Rectal smooth muscle tissue (tissue), 1 donor: ENCODE results near the gene CCDC47.
A peak's percentile ranks its signal among the peaks of the same experiment; 100 is the strongest.

Experiments used
- H3K27ac ChIP-seq: one replicate; pipeline ENCODE4 v1.7.0; 2013; ENCODE audit warnings: low read depth, low read length, inconsistent platforms
- H3K27me3 ChIP-seq: one replicate; pipeline ENCODE4 v1.7.0; 2013; ENCODE audit warnings: low read length; ENCODE audit not compliant: control insufficient read depth, insufficient read depth
- H3K36me3 ChIP-seq: one replicate; pipeline ENCODE4 v1.7.0; 2013; ENCODE audit warnings: low read length; ENCODE audit not compliant: control insufficient read depth, insufficient read depth
- H3K4me1 ChIP-seq: one replicate; pipeline ENCODE4 v1.7.0; 2013; ENCODE audit warnings: low read length; ENCODE audit not compliant: control insufficient read depth, insufficient read depth
- H3K4me3 ChIP-seq: one replicate; pipeline ENCODE4 v1.7.0; 2013; ENCODE audit warnings: low read length
- H3K9ac ChIP-seq: one replicate; pipeline ENCODE4 v1.7.0; 2013; ENCODE audit warnings: low read length

CCDC47 gene

GRCh38 chr17:63707151-63707550 is 66.2 kb downstream of the CCDC47 start:
- Histone ChIP-seq H3K36me3 (peaks cover 7% of the 10 kb centered on the region), H3K4me1 (no peaks in the 10 kb centered on the region), H3K27ac (no peak overlapping the region), H3K4me3 (no peak overlapping the region), H3K27me3 (no peaks in the 10 kb centered on the region), H3K9ac (no peak overlapping the region)

- no peak overlapping the region for H3K27ac ChIP-seq
Observed at GRCh38 chr17:63706336-63707082, 66.9 kb downstream of the CCDC47 start.

GRCh38 chr17:63705657-63706056 is 67.7 kb downstream of the CCDC47 start:
- H3K27ac ChIP-seq = no peak overlapping the region

More at GRCh38 chr17:63706336-63707082, 66.9 kb downstream of the CCDC47 start:
- no peak overlapping the region for H3K9ac ChIP-seq
- H3K4me3 ChIP-seq = no peak overlapping the region
- H3K4me1 ChIP-seq = no peaks in the 10 kb centered on the region
- no peaks in the 10 kb centered on the region for H3K27me3 ChIP-seq
- peaks cover 7% of the 10 kb centered on the region for H3K36me3 ChIP-seq

GRCh38 chr17:63704836-63705235 is 68.6 kb downstream of the CCDC47 start:
- Histone ChIP-seq H3K4me3 (no peak overlapping the region), H3K36me3 (peaks cover 7% of the 10 kb centered on the region)

More at GRCh38 chr17:63705657-63706056, 67.7 kb downstream of the CCDC47 start:
- peaks cover 7% of the 10 kb centered on the region for H3K36me3 ChIP-seq
- H3K27me3 ChIP-seq = no peaks in the 10 kb centered on the region
- no peak overlapping the region for H3K9ac ChIP-seq
- no peak overlapping the region for H3K4me3 ChIP-seq
- peaks cover 2% of the 10 kb centered on the region for H3K4me1 ChIP-seq

DNA sequence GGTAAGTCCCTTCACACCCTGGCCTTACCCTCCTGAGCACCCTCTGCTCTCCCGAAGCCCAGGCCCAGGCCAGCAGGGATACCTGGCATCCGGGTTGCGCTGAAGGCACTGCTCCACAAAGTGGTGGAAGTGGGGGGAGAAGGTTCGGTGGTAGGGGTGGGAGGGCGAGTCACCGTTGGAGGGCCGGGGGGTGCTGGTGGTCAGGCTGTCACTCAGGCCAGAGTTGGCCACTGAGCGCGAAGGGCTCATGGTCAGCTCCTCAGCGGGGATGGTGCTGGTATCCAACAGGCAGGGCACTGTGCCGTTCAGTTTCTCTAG is 69.2 kb downstream of the CCDC47 start:
- Histone ChIP-seq H3K27me3 (no peaks in the 10 kb centered on the region), H3K27ac (no peak overlapping the region), H3K36me3 (peaks cover 7% of the 10 kb centered on the region), H3K4me1 (peaks cover 2% of the 10 kb centered on the region), H3K4me3 (no peak overlapping the region), H3K9ac (no peak overlapping the region)

More at GRCh38 chr17:63704836-63705235, 68.6 kb downstream of the CCDC47 start:
- peaks cover 2% of the 10 kb centered on the region for H3K4me1 ChIP-seq
- H3K27me3 ChIP-seq = no peaks in the 10 kb centered on the region
- no peak overlapping the region for H3K27ac ChIP-seq
- H3K9ac ChIP-seq = no peak overlapping the region

- H3K36me3 ChIP-seq = peaks cover 3% of the 10 kb centered on the region
- H3K4me1 ChIP-seq = peaks cover 2% of the 10 kb centered on the region
- no peak overlapping the region for H3K9ac ChIP-seq
- no peaks in the 10 kb centered on the region for H3K27me3 ChIP-seq
- no peak overlapping the region for H3K4me3 ChIP-seq
- no peak overlapping the region for H3K27ac ChIP-seq
Observed at GRCh38 chr17:63703556-63704258, 69.7 kb downstream of the CCDC47 start.

- Histone ChIP-seq H3K27ac (no peak overlapping the region), H3K27me3 (no peaks in the 10 kb centered on the region), H3K4me3 (peak overlapping the region; percentile 21), H3K36me3 (peaks cover 6% of the 10 kb centered on the region), H3K4me1 (peaks cover 2% of the 10 kb centered on the region), H3K9ac (no peak overlapping the region)
Observed at GRCh38 chr17:63703029-63703428, 70.4 kb downstream of the CCDC47 start.

- no peak overlapping the region for H3K27ac ChIP-seq
- peaks cover 2% of the 10 kb centered on the region for H3K4me1 ChIP-seq
- peaks cover 6% of the 10 kb centered on the region for H3K36me3 ChIP-seq
- no peaks in the 10 kb centered on the region for H3K27me3 ChIP-seq
- H3K9ac ChIP-seq = no peak overlapping the region
- H3K4me3 ChIP-seq = peak overlapping the region; percentile 21
Observed at GRCh38 chr17:63702721-63703015, 70.7 kb downstream of the CCDC47 start.

- H3K9ac ChIP-seq = no peak overlapping the region
- H3K36me3 ChIP-seq = peaks cover 6% of the 10 kb centered on the region
- no peaks in the 10 kb centered on the region for H3K27me3 ChIP-seq
- H3K27ac ChIP-seq = no peak overlapping the region
- H3K4me3 ChIP-seq = peak overlapping the region; percentile 51
- peaks cover 2% of the 10 kb centered on the region for H3K4me1 ChIP-seq
Observed at GRCh38 chr17:63701868-63702720, 71.3 kb downstream of the CCDC47 start.

GRCh38 chr17:63701456-63701820 is 72.0 kb downstream of the CCDC47 start:
- peaks cover 2% of the 10 kb centered on the region for H3K36me3 ChIP-seq
- no peaks in the 10 kb centered on the region for H3K27me3 ChIP-seq
- H3K4me1 ChIP-seq = peaks cover 2% of the 10 kb centered on the region
- peak overlapping the region; percentile 50 for H3K4me3 ChIP-seq
- no peak overlapping the region for H3K27ac ChIP-seq
- H3K9ac ChIP-seq = no peak overlapping the region

GRCh38 chr17:63700528-63701455 is 72.6 kb downstream of the CCDC47 start:
- no peaks in the 10 kb centered on the region for H3K27me3 ChIP-seq
- peak overlapping the region; percentile 69 for H3K27ac ChIP-seq
- H3K4me3 ChIP-seq = peak overlapping the region; percentile 54
- H3K36me3 ChIP-seq = peaks cover 2% of the 10 kb centered on the region
- peaks cover 2% of the 10 kb centered on the region for H3K4me1 ChIP-seq
- H3K9ac ChIP-seq = no peak overlapping the region
